NCI-H446 (cell line): Measurements from ENCODE around the gene IRAG1.
"Not testable (repeated sequence)": the region's sequence is repeated elsewhere in the genome, so short reads cannot be mapped to it uniquely, and the experiment has no call there.

Experiments used
- DNase-seq, 2 experiments: peaks; one replicate each; lab custom pipeline; 2025; lab: John Stamatoyannopoulos, UW

The IRAG1 gene

GRCh38 chr11:10709299-10710086 is 15.9 kb upstream of the IRAG1 start:
- no peak for DNase-seq

- DNase-seq: no peak
These were observed 14.6 kb upstream of the IRAG1 start for GRCh38 chr11:10708131-10708530.

- DNase-seq: no peak
These were observed 8.4 kb upstream of the IRAG1 start for GRCh38 chr11:10701982-10702381.

- no peak for DNase-seq
These were observed 5.5 kb upstream of the IRAG1 start for GRCh38 chr11:10699072-10699471.

- peak in 1 of 2 experiments; percentile 41 for DNase-seq
These were observed 3.7 kb upstream of the IRAG1 start for GRCh38 chr11:10697323-10697620.

GRCh38 chr11:10696468-10697322 is 3.1 kb upstream of the IRAG1 start:
- no peak for DNase-seq

GRCh38 chr11:10695833-10696232 is 2.3 kb upstream of the IRAG1 start:
- DNase-seq: no peak

GRCh38 chr11:10694486-10695239 is 1.1 kb upstream of the IRAG1 start:
- DNase-seq: peak in 1 of 2 experiments; percentile 58

GRCh38 chr11:10692531-10693115 is 932 bp downstream of the IRAG1 start:
- DNase-seq: no peak

- DNase-seq: no peak
These were observed 5.2 kb downstream of the IRAG1 start for GRCh38 chr11:10688401-10688800.

- DNase-seq: no peak
These were observed 7.2 kb downstream of the IRAG1 start for GRCh38 chr11:10686311-10686710.

- no peak for DNase-seq
These were observed 10.1 kb downstream of the IRAG1 start for GRCh38 chr11:10683429-10683828.

- DNase-seq: no peak
These were observed 12.5 kb downstream of the IRAG1 start for GRCh38 chr11:10680956-10681487.

- not testable (repeated sequence) for DNase-seq
These were observed 13.3 kb downstream of the IRAG1 start for GRCh38 chr11:10680279-10680678.

GRCh38 chr11:10679644-10680043 is 13.9 kb downstream of the IRAG1 start:
- DNase-seq: no peak

GRCh38 chr11:10678101-10678500 is 15.5 kb downstream of the IRAG1 start:
- DNase-seq: no peak

- no peak for DNase-seq
These were observed 16.6 kb downstream of the IRAG1 start for GRCh38 chr11:10676919-10677318.

GRCh38 chr11:10674911-10675440 is 18.6 kb downstream of the IRAG1 start:
- no peak for DNase-seq

GRCh38 chr11:10674440-10674855 is 19.1 kb downstream of the IRAG1 start:
- DNase-seq: no peak

- DNase-seq: no peak
These were observed 20.0 kb downstream of the IRAG1 start for GRCh38 chr11:10673501-10674062.

- no peak for DNase-seq
These were observed 23.5 kb downstream of the IRAG1 start for GRCh38 chr11:10670099-10670498.
